AG20443 (cell line): ENCODE results near the gene DCUN1D1.
A peak's percentile ranks its signal among the peaks of the same experiment; 100 is the strongest.

Source experiments
- DNase-seq: peaks from one replicate; pipeline ENCODE4 v3.0.0; 2012; ENCODE audit warnings: low spot score, mixed read lengths

Gene DCUN1D1

GRCh38 chr3:182972387-182972786, 8.0 kb downstream of the DCUN1D1 start:
- DNase-seq, result no peak

GRCh38 chr3:182971637-182972036, 8.7 kb downstream of the DCUN1D1 start:
- no peak for DNase-seq

DNA sequence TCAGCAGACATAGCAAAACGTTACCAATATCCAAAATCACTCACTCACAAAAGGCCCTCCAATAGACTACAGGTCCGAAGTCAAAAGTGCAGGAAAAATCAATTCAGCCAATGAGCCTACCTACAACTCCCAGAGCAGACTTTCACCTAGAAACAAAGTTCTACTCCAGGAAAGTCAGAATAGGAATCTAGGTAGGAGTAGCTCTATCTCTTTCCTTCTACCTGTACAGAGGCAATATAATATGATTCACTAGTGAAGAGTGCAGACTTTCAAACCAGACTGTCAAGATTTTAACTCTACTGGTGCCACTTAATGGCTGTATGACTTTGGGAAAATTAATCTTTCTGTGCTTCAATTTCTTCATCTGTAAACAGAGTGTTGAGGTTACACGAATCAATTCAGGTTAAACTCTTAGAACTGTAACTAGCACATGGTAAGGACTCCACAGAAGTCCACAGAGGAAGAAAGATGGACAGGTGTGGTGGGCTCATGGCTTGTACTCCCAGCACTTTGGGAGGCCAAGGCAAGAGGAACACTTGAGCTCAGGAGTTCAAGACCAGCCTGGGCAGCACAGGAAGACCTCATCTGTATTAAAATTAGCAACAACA, 9.4 kb downstream of the DCUN1D1 start:
- DNase-seq, result no peak

GRCh38 chr3:182969853-182970252, 10.5 kb downstream of the DCUN1D1 start:
- DNase-seq, result no peak

DNA sequence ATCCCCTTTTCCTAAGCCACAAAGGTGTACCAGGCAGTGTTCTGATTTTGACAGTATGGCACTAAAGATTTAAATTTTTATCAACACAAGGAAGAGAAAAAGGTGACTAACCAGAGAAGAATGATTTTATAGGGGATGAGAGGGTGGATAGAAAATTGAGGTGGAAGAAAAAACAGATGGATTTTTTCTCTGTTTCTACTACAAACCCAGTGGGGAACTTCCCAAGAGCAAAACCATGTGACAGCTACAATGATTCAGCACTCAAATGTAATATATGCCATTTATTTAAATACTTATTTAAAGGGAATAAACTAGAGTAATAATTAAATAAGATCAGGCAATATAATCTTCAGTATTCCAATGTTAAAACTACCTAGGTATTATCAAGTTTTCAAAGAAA, 11.1 kb downstream of the DCUN1D1 start:
- peak; percentile 37 for DNase-seq

DNA sequence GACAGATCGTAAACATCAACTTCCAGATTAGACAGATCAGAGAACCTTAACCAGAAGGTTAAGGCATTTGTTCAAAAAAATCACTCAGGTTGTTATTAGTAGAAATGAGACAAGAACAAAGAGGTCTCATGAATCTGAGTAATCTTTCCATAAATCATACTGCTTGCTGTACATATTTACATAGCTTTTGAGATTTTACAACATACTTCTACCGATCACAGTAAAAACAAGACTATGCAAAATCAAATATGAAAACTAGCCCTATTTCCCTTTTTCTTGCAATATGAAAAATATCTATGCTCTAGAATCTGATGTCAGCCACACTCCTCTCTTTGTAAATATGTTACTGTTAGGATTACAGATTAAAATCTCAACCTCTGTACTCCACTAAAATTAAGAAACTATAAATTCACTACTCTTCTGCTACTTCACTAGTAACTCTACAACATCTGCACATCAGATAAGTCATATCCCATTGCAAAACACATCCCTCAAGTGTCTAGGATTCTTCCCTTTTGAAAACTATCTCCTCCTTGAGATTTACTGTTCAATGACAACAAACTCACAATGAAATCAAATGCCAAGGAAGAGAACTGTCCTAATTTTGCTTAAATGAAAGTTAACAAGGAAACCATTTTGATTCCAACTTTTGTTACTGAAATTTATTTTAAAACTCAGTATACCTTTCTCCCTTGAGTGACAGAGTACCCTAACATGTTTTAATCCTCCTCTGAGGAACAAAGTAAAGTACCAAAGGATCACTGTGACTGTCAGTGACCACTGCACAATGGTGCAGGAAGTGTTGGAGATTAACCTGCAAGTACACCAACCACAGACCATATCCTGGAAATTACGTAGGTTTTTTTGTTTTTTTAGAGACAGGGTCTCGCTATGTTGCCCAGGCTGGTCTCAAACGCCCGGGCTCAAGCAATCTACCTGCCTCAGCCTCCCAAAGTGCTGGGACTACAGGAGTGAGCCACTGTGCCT, 12.8 kb downstream of the DCUN1D1 start:
- no peak for DNase-seq

GRCh38 chr3:182965861-182966366, 14.4 kb downstream of the DCUN1D1 start:
- DNase-seq, result no peak

DNA sequence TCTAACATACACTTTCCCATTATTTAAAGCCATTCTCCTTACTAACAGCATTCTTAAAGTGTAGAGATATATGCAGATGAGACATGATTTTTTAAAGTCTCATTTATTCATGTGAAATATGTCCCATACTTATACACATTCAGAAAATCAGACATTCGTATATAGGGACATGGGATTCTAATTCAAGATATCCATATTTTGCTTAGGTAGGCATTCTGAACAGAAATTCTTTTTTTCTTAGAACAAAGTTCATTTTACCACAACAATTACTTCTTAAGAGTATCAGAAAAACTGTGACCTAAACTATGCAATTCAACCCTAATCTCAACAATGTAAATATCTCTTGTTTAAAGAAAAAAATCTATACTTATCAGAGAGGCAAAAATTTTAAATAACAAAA, 16.2 kb downstream of the DCUN1D1 start:
- no peak for DNase-seq

DNA sequence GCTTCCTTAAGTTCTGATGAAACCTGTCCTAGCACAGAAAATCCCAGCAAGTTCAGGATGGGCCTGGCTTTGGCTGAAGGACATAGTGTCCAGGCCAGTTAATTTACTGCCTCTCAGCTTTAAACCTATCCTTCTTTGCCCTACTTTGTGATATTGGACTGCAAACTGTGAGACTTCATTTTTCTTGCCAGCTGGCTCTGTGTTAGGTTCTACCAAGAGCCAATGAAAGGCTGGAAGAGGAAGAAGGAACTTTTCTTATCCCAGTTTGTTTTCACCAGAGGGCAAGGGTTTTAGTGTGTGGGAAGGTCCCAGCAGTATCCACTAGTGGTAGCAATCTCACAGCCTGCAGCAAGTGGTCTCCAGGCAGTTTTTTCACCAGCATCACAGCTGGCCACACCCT, 18.2 kb downstream of the DCUN1D1 start:
- DNase-seq, result no peak

GRCh38 chr3:182959474-182960350, 20.6 kb downstream of the DCUN1D1 start:
- no peak for DNase-seq

GRCh38 chr3:182957676-182958266, 22.6 kb downstream of the DCUN1D1 start:
- no peak for DNase-seq

GRCh38 chr3:182957226-182957625, 23.1 kb downstream of the DCUN1D1 start:
- DNase-seq, result no peak

DNA sequence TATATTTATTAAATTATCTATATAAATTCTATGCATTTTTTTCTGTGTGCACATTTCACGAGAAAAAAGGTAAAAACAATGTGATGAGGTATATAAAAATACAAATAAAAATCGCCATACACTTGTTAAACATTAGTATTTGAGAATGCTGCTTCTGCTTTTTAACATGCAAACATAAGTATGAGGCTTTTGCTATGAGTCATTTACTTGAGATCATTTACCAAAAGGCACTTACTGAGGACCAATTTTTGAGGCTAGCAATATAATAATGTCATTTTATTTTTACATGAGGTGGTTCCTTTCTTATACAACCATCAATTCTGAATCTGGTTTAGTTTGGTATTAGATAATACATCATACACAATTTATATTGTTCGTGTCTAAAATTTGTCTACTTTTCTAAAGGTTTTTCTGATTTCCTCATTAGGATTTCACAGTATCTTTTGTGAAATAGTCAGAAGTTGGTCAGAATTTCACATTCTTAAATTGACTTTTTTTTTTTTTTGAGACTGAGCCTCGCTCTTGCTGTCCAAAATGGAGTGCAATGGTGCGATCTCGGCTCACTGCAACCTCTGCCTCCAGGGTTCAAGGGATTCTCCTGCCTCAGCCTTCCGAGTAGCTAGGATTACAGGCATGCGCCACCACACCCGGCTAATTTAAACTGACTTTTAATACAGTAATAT, 25.6 kb downstream of the DCUN1D1 start:
- no peak for DNase-seq

DNA sequence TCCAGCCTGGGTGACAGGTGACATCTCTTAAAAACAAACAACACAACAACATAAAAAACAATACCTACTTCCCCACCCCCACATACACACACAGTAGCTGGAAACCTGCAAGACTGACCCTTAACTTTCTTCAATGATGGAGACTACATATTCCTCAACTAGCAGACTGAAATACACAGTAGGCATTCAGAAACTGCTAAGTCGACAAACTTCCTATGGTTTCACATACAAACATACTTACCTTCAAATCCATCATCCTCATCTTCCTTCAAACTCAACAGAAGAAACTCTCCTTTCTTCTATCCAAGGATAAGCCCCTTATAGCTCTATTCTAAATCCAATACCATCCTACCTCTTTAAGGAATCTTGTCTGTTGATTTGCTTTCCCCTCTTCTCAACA, 30.6 kb downstream of the DCUN1D1 start:
- no peak for DNase-seq

DNA sequence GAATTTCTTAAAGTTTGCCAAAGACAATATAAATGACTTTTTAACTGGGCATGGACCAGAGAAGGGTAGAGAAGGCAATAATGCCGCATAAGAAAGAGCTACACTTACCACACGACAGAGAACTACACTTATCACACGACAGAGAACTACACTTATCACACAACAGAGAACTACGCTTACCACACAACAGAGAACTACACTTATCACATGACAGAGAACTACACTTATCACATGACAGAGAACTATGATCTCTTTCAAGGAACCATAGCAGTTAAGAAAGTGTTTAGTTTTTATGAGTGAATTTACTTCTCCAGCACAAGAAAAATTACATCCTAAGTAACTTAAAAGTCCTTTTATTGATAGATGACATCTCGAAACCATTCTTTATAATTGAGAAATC, 32.0 kb downstream of the DCUN1D1 start:
- DNase-seq, result no peak

- DNase-seq, result no peak
Measured at GRCh38 chr3:182947888-182948287, 32.5 kb downstream of the DCUN1D1 start.

DNA sequence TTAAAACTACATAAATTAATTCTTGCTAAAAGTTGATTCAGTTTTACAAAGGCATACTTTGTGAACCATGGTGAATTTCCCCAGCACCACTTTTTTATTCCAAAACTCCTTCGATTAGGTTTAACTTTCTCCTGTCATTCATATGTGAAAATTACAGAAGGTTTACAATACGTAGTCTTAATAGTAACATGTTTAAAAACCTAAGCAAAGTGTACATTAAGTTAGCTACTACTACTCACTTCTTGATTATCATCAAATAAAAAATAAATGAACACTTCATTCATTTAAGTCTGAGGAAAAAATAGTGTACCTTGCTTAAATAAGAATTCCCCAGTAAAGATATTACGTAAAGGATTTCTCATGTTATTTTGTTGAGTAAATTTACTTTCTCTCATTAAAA, 38.6 kb downstream of the DCUN1D1 start:
- DNase-seq, result no peak

- no peak for DNase-seq
Measured at GRCh38 chr3:182940266-182940808, 40.0 kb downstream of the DCUN1D1 start.

GRCh38 chr3:182937293-182938051, 42.9 kb downstream of the DCUN1D1 start:
- DNase-seq, result no peak

- no peak for DNase-seq
Measured at GRCh38 chr3:182936918-182937285, 43.4 kb downstream of the DCUN1D1 start.
